HG02571 (cell line): ENCODE measurements around the gene TUBB4A.
"Not testable (repeated sequence)": the region's sequence is repeated elsewhere in the genome, so short reads cannot be mapped to it uniquely, and the experiment has no call there.

ENCODE experiments used
- ATAC-seq: cut with Tn5 transposase; IDR thresholded peaks from one replicate; pipeline ENCODE4 v1.9.1; 2021; ENCODE audit warnings: mild to moderate bottlenecking, moderate library complexity; ENCODE audit not compliant: unreplicated experiment

TUBB4A gene

DNA sequence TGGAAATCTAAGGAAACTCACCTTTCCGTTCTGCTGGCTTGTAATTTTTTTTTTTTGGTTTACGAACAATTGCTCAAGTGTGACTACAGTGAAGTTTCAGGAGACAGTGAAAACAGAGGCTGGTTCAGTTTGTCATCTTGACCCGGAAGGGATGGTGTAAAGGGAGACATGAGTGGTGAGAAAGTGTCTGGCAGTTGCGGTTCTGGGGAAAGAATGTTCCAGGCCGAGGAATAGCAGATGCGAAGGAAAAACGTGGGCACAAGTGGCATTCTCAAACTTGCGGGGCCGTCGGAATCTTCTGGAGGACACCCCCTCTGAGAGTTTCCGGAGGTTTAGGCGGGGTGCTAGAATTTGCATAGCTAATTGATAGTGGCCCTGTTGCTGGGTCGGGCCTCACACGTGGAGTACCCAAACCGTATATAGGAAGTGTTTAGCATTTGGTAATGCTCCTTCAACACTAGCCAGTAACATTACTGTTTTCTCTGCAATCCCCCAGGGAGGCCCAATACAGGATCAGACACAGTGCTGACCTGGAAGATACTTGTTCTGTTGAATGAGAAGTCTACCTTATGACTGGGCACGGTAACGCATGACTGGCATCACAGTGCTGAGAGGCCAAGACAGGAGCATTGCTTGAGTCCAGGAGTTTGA, 25.9 kb upstream of the TUBB4A start:
- peak; percentile 33 for ATAC-seq

DNA sequence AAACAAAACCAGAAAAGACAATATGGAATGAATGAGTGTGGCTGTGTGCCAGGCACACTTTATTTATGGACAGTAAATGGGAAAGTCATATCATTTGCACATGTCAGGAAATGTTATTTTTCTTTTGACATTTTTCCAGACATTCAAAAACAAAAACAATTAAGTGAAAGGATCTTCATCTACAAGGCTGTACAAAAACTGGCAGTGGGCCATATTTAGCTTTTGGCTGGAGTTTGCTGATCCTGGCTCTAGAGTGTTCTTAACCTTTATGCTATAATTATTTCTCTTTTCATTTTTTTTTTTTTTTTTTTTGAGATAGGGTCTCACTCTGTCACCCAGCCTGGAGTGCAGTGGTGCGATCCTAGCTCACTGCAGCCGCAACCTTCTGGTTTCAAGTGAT, 22.2 kb upstream of the TUBB4A start:
- no peak for ATAC-seq

DNA sequence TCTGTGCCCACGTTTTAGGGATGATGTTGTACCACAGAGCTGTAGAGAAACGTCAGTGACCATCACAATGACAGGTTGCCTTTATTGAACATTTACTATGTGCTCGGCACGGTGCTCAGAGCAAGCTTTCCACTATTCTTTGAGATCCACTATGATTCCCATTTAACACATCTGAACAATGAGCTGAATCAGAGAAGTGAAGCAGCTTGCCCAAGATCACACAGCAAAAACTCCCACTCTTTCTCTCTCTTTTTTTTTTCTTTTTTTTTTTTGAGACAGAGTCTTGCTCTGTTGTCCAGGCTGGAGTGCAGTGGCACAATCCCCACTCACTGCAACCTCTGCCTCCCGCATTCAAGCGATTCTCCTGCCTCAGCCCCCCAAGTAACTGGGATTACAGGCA, 20.6 kb upstream of the TUBB4A start:
- ATAC-seq: no peak

GRCh38 chr19:6521718-6522646, 19.9 kb upstream of the TUBB4A start:
- no peak for ATAC-seq

GRCh38 chr19:6519289-6519688, 17.2 kb upstream of the TUBB4A start:
- ATAC-seq: no peak

DNA sequence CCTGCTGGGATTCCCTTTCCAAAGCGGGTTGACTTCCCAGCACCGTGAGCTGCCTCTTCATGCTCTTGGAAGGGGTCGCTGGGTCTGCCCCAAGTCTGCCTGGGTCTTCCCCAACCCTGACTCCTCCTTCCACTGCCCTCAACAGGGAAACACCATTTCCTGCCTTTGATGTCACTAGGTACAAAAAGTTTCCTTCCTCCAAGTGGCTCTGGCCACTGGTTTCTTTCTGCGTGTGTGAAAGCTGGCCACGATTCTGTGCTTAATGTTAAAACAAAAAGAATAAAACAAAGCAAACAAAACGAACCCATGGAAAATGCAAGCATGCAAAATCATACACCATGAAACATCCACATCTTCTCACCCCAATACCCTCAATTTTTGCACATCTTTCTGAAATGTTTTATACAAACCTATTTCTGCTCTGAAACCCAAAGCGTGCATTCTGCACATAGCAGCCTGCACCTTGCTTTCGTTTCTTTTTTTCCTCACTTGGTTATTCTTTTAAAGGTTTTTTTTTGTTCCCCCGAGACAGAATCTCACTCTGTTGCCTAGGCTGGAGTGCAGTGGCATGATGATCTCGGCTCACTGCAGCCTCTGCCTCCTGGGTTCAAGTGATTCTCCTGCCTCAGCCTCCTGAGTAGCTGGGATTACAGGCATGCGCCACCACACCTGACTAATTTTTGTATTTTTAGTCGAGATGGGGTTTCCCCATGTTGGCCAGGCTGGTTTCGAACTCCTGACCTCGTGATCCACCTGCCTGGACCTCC, 16.2 kb upstream of the TUBB4A start:
- no peak for ATAC-seq

DNA sequence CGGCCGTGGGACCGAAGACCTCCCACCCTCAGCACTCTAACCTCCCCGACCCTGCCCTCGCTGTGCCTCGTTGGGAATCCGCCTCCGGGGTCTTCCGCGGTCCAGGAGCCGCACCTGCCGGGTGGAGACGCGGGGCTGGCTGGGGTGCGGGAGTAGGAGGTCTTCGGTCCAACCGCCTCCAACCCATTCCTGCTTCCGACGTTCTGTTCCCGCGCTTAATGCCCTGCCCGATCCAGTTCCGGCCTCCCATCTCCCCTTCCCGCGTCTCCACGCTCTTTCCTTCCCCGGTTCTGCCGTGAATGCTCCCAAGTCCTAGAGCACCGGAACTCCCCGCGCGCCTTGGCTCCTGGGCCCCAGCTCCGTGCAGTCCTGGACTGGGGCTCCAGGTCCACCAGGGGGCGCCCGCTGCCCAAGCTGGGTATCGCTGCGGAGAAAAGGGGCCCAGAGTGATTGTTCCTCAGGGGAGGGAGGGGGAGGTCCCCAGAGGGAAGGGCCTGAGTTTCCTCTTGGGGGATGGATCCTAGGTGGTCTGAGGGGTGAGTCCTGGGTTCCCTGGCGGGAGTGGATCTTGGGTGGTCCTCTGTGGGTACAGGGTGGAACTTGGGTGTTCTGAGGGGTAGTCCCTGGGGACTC, 14.7 kb upstream of the TUBB4A start:
- ATAC-seq: peak; percentile 50

GRCh38 chr19:6516018-6516658, 14.0 kb upstream of the TUBB4A start:
- ATAC-seq: peak; percentile 36

DNA sequence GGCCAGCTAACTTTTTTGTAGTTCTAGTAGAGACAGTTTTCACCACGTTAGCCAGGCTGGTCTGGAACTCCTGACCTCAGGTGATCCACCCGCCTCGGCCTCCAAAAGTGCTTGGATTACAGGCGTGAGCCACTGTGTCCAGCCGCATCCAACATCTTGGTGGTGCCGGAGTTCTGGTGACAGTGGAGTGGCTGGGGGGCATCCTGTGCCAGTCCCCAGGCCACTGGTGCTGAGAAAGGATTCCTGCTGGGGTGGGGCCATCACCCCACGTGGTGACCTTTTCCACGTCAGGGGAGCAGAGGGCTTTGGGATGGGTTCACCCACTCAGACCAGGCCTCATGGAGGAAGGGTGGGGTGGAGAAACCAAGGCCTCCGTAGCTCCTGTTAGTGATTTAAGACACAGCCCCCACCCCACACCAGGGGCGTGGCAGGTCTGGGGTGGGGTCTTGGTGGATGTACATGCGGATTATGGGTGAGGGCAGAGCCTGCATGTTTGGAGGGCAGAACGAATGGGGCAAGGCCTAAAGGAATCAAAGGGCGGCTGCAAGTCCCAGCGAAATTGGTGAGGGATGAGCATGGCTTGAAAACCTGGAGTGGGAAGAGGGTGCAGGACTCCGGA, 12.9 kb upstream of the TUBB4A start:
- no peak for ATAC-seq

GRCh38 chr19:6514089-6514488, 12.0 kb upstream of the TUBB4A start:
- ATAC-seq: no peak

- ATAC-seq: no peak
Measured at GRCh38 chr19:6510618-6511017, 8.5 kb upstream of the TUBB4A start.

DNA sequence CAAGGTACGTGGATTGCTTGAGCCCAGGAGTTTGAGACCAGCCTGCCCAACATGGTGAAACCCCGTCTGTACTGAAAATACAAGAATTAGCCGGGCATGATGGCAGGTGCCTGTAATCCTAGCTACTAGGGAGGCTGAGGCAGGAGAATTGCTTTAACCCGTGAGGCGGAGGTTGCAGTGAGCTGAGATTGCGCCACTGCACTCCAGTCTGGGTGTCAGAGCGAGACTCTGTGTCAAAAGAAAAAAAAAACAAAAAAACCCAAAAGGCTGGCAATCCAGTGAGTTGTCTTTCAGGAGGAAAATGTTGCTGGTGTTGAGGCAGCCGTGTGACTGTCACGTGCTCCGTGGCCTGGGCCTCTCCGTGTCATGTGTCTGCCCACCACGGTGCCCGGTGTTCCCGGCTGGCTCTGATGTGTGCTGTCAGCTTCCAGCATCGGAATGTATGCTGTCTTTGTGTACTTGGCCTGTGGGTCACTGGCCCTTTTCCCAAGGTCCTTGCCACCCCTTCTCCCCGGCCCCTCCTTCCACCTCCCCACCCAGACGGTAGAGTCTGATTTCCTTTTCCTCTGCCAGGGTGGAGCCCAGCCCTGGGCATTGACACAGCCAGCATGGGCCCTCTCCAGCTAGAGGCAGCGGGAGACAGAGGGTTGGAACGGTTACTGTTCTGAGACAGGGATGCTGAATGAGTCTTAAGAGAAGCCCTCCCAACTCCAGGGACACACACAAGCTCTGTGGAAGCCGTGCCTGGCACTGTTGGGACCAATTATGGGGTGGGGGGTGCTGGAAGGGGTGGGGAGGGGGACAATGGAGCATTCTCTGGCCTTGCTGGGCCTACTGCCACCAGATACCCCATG, 7.2 kb upstream of the TUBB4A start:
- no peak for ATAC-seq

DNA sequence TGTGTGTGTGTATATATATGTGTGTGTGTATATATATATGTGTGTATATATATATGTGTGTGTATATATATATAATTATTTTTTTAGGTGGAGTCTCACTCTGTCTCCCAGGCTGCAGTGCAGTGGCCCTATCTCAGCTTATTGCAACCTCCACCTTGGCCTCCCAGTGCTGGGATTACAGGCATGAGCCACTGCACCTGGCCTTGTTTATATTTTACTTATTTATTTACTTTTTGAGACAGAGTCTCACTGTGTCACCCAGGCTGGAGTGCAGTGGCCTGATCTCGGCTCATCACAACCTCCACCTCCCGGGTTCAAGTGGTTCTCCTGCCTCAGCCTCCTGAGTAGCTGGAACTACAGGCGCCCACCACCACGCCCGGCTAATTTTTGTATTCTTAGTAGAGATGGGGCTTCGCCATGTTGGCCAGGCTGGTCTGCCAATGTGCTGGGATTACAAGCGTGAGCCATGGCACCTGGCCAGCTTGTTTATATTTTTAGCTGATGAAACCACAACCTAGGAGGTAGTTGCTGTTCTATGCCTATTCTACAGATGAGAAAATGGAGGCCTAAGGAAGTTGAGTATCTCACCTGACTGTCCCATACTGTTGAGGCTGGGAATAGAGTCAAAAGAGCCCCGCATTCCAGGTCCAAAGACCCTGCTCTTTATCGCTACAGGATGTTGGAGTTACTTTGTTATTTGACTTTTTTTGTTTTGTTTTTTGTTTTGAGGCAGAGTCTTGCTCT, 6.1 kb upstream of the TUBB4A start:
- ATAC-seq: not testable (repeated sequence)

DNA sequence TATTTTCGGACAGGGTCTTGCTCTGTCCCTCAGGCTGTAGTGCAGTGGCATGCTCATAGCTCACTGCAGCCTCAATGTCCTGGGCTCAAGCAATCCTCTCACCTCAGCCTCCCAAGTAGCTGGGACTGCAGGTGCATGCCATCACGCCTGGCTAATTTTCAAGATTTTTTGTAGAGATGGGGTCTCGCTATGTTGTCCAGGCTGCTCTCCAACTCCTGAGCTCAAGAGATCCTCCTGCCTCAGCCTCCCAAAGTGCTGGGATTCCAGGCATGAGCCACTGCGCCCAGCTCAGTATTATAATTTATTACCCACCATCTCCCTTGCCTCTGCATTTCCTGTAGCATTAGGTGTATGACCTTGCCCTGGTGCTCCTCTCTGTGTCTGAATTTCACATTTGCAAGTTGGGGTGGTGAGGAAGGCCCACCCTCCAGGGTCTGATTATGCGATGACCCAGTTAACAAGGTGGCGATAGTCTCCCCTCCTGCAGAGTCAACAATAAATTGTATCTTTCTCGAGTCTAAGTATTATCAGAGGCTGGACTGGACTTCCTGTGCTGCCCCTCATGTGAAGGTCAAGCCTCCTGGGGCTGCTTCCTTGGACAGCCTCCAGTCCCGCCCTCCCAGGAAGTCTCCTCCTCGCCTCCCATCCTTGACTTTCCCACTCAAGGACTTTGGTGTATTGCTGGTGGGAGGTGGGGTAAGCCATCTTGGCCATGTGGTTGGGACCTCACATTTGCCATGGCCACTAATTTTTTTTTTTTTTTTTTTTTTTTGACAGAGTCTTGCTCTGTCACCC, 1.5 kb upstream of the TUBB4A start:
- ATAC-seq: no peak

DNA sequence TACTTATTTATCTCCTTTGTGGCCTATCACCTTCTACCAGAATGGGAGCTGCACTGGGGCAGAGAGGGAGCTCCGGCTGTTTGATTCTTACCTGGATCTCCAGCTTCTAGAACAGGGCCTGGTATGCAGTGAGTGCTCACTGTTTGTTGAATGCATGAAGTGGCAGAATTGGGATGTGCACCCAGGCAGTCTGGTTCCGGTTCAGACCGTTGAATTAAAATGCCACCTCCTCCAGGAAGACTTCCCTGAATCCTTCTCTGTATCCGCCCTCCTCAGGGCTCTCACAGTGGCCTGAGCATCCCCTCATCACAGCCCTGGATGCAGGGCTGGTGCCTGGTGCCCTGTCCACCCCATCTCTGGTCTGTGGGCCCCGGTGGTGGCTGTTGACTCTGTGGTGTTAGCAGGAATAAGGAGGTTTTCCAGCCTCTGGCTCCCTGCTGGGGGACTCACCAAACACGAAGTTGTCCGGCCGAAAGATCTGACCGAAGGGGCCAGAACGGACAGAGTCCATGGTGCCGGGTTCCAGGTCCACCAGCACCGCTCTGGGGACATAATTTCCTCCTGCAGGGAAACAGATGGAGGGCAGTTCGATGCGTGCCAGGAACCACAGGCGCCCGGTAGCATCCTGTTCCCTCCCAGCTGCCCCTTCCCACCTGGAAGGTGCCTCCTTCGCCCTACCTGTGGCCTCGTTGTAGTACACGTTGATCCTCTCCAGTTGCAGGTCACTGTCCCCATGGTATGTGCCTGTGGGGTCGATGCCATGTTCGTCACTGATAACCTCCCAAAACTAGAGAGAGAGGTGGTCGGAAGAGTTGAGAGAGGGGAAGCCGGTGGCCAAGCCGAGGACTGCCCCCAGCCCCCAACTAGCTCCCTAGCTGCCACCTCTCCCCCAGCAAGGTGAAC, 1.0 kb downstream of the TUBB4A start:
- ATAC-seq: no peak

GRCh38 chr19:6499052-6499790, 2.9 kb downstream of the TUBB4A start:
- no peak for ATAC-seq
